GM12892 (cell line): Measurements from ENCODE around the gene NCOA5.

Experiments
- POLR2A ChIP-seq: IDR thresholded peaks from 2 replicates; pipeline ENCODE4 v1.6.1; 2011; ENCODE audit warnings: low read depth, low read length, control low read depth
- POLR2AphosphoS5 ChIP-seq: IDR thresholded peaks from 2 replicates; pipeline ENCODE4 v1.6.1; 2011; ENCODE audit warnings: low read depth, low read length, control low read depth
- TAF1 ChIP-seq: IDR thresholded peaks from 2 replicates; pipeline ENCODE4 v1.6.1; 2011; ENCODE audit warnings: low read depth, mild to moderate bottlenecking, control low read depth, low read length, borderline replicate concordance

- no peak for TF ChIP-seq POLR2A
- TF ChIP-seq POLR2AphosphoS5 = no peak
- TF ChIP-seq TAF1 = no peak
Measured at GRCh38 chr20:46108435-46108841, 18.7 kb upstream of the NCOA5 start.
